ENCODE measurements around the gene BCAS3.

DNA sequence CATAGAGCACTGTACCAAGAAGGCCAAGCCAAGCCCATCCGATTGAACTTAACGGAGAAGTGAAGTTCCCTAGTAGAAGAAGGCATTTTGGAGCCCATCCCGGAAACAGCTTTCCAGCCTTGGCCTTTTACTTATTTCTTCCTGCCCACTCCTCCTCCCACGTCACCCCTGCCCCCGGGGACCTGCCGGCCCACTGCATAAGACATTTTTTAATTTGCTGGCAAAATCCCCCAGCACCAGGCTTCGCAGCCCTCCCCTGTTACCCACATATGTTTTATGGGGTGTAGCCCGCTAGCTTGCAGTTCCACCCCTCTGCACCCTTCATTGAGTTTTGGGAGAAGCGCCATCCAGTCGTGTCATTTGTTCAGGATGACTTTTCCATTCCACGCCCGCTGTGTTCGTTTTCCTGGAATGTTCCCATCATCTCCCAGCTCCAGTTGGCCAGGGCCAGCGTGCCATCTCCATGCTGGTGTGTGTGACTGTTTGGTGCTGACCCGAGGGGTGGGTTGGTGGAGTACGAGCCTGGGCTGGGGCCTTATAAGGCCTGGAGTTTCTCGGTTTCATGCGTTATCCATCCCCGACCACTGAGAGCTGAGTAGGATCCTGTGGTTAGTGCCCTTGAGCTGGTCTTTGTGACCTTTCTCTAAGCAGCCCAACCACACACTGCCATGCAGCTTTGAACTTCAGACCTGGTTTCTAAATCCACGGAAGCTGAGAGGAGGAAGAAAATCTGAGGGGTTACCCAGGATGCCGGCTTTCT, 702.0 kb downstream of the BCAS3 start:
- TF ChIP-seq EZH2phosphoT487 (IDR thresholded peaks at IDR 0.05; ENCODE audit: borderline replicate concordance, low read length), result no peak
- TF ChIP-seq, protein P1, sequence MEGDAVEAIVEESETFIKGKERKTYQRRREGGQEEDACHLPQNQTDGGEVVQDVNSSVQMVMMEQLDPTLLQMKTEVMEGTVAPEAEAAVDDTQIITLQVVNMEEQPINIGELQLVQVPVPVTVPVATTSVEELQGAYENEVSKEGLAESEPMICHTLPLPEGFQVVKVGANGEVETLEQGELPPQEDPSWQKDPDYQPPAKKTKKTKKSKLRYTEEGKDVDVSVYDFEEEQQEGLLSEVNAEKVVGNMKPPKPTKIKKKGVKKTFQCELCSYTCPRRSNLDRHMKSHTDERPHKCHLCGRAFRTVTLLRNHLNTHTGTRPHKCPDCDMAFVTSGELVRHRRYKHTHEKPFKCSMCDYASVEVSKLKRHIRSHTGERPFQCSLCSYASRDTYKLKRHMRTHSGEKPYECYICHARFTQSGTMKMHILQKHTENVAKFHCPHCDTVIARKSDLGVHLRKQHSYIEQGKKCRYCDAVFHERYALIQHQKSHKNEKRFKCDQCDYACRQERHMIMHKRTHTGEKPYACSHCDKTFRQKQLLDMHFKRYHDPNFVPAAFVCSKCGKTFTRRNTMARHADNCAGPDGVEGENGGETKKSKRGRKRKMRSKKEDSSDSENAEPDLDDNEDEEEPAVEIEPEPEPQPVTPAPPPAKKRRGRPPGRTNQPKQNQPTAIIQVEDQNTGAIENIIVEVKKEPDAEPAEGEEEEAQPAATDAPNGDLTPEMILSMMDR (IDR thresholded peaks at IDR 0.05; ENCODE audit: low read depth, low read length, poor library complexity, severe bottlenecking), result no peak

Data from DOHH2 (cell line).